DMS53 treated with DMSO at 0.1 percent for 48 hours (cell line): ENCODE measurements around the gene FAM168A.

Source experiments
- DNase-seq: peaks from one replicate; lab custom pipeline; 2025; ENCODE audit not compliant: unreplicated experiment; lab: John Stamatoyannopoulos, UW

Gene FAM168A

GRCh38 chr11:73597956-73598718 lies at the start of gene FAM168A:
TSS of gene FAM168A (minus strand) at chr11:73598112. CDS start at chr11:73468474, 129,638 bp downstream.
- peak; percentile 99 for DNase-seq

GRCh38 chr11:73647459-73648100 lies 49.7 kb upstream of the FAM168A start:
- DNase-seq: peak; percentile 100

GRCh38 chr11:73645972-73646631 lies 48.2 kb upstream of the FAM168A start, which contains the start of gene PLEKHB1:
TSS of gene PLEKHB1 (plus strand) at chr11:73646581. CDS start at chr11:73646609, 28 bp downstream.
- no peak for DNase-seq

- no peak for DNase-seq
Observed at GRCh38 chr11:73645121-73645969, 47.4 kb upstream of the FAM168A start.

GRCh38 chr11:73641668-73642067 lies 43.8 kb upstream of the FAM168A start:
- no peak for DNase-seq

- DNase-seq: no peak
Observed at GRCh38 chr11:73640592-73640991, 42.7 kb upstream of the FAM168A start.

- no peak for DNase-seq
Observed at GRCh38 chr11:73637012-73637411, 39.1 kb upstream of the FAM168A start.

GRCh38 chr11:73636249-73636648 lies 38.3 kb upstream of the FAM168A start:
- DNase-seq: no peak

- DNase-seq: no peak
Observed at GRCh38 chr11:73635721-73636120, 37.8 kb upstream of the FAM168A start.

- no peak for DNase-seq
Observed at GRCh38 chr11:73633999-73634398, 36.1 kb upstream of the FAM168A start.

GRCh38 chr11:73632996-73633395 lies 35.1 kb upstream of the FAM168A start:
- no peak for DNase-seq

- DNase-seq: no peak
Observed at GRCh38 chr11:73629907-73630306, 32.0 kb upstream of the FAM168A start.

- peak; percentile 93 for DNase-seq
Observed at GRCh38 chr11:73625696-73626318, 27.9 kb upstream of the FAM168A start.

GRCh38 chr11:73623686-73624085 lies 25.8 kb upstream of the FAM168A start:
- no peak for DNase-seq

- DNase-seq: no peak
Observed at GRCh38 chr11:73622926-73623593, 25.1 kb upstream of the FAM168A start.

- no peak for DNase-seq
Observed at GRCh38 chr11:73614591-73614990, 16.7 kb upstream of the FAM168A start.

GRCh38 chr11:73612601-73613140 lies 14.8 kb upstream of the FAM168A start:
- no peak for DNase-seq

- no peak for DNase-seq
Observed at GRCh38 chr11:73598719-73599379, 937 bp upstream of the FAM168A start.

GRCh38 chr11:73597336-73597955 lies 466 bp downstream of the FAM168A start:
- no peak for DNase-seq
